ENCODE data around the gene RNF41. TPM values are rescaled to one million over a fixed set of nuclear protein-coding genes. Genes with fewer than 3 reads are reported as not detected.

Gene RNF41
- total and polyA plus RNA-seq, 2 of the 13 experiments (the other 11 are each of a cell fraction or from before 2014, with no cell fraction given) = 27.1 to 39.4 TPM

DNA sequence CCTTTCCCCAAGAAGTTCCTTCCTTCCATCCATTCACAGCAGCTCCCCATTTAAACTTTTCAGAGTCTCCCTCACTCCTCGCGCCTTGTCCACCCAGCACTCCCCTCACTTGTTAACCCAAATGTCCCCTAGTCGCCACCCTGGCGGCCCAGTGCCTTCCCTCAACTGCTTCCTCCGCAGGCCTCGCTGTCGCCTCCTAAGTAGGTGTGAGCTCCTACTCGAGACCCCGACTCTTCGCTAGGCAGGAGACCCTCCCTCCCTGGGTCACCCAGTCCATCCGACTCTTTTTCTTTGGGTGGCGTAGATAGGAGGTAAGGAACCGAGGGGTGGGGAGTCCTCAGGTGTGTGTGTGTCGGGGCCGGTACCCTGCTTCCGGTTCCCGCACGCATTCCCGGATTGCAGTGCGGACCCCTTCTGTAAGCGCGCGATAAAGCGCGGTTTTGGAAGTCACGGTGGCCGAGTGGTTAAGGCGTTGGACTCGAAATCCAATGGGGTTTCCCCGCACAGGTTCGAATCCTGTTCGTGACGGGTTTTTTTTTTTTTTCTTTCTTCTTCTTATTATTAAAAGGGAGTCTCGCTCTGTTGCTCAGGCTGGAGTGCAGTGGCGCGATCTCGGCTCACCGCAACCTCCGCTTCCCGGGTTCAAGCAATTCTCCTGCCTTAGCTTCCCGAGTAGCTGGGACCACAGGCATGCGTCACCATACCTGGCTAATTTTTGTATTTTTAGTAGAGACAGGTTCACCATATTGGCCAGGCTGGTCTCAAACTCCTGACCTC lies 31.6 kb downstream of the RNF41 start (continued):
- TF ChIP-seq, protein P1, sequence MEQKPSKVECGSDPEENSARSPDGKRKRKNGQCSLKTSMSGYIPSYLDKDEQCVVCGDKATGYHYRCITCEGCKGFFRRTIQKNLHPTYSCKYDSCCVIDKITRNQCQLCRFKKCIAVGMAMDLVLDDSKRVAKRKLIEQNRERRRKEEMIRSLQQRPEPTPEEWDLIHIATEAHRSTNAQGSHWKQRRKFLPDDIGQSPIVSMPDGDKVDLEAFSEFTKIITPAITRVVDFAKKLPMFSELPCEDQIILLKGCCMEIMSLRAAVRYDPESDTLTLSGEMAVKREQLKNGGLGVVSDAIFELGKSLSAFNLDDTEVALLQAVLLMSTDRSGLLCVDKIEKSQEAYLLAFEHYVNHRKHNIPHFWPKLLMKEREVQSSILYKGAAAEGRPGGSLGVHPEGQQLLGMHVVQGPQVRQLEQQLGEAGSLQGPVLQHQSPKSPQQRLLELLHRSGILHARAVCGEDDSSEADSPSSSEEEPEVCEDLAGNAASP (CRISPR knock-in tag; IDR thresholded peaks at IDR 0.05; ENCODE audit: borderline replicate concordance) = 0 out of 2 replicates have a peak, but pooled peaks have one; percentile 44
- TF ChIP-seq KMT2B (CRISPR knock-in tag; IDR thresholded peaks at IDR 0.05) (peak; percentile 83), MED1 (CRISPR knock-in tag; IDR thresholded peaks at IDR 0.05) (peak; percentile 7), ZNF143 (CRISPR knock-in tag; IDR thresholded peaks at IDR 0.05) (peak; percentile 30; the same call in 1 of the 2 replicates), MEF2D (CRISPR knock-in tag; IDR thresholded peaks at IDR 0.05) (peak; percentile 86), NCOA2 (CRISPR knock-in tag; IDR thresholded peaks at IDR 0.05) (peak; percentile 47; the same call in 1 of the 2 replicates), HCFC1 (IDR thresholded peaks at IDR 0.05; ENCODE audit: low read depth, low read length) (peak; percentile 23; the same call in 1 of the 2 replicates), ZNF263 (CRISPR knock-in tag; IDR thresholded peaks at IDR 0.05) (peak; percentile 41), SOX5 (CRISPR knock-in tag; IDR thresholded peaks at IDR 0.05; ENCODE audit: borderline replicate concordance) (peak; percentile 33; the same call in 1 of the 2 replicates), ZNF724P (CRISPR knock-in tag; IDR thresholded peaks at IDR 0.05; ENCODE audit: borderline replicate concordance) (no peak), MZF1 (CRISPR knock-in tag; IDR thresholded peaks at IDR 0.05; ENCODE audit: borderline replicate concordance) (0 out of 2 replicates have a peak, but pooled peaks have one; percentile 60)
- TF ChIP-seq, protein P2, sequence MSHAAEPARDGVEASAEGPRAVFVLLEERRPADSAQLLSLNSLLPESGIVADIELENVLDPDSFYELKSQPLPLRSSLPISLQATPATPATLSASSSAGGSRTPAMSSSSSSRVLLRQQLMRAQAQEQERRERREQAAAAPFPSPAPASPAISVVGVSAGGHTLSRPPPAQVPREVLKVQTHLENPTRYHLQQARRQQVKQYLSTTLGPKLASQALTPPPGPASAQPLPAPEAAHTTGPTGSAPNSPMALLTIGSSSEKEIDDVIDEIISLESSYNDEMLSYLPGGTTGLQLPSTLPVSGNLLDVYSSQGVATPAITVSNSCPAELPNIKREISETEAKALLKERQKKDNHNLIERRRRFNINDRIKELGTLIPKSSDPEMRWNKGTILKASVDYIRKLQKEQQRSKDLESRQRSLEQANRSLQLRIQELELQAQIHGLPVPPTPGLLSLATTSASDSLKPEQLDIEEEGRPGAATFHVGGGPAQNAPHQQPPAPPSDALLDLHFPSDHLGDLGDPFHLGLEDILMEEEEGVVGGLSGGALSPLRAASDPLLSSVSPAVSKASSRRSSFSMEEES (CRISPR knock-in tag; IDR thresholded peaks at IDR 0.05) = 0 out of 2 replicates have a peak, but pooled peaks have one; percentile 41
- TF ChIP-seq, protein P3, sequence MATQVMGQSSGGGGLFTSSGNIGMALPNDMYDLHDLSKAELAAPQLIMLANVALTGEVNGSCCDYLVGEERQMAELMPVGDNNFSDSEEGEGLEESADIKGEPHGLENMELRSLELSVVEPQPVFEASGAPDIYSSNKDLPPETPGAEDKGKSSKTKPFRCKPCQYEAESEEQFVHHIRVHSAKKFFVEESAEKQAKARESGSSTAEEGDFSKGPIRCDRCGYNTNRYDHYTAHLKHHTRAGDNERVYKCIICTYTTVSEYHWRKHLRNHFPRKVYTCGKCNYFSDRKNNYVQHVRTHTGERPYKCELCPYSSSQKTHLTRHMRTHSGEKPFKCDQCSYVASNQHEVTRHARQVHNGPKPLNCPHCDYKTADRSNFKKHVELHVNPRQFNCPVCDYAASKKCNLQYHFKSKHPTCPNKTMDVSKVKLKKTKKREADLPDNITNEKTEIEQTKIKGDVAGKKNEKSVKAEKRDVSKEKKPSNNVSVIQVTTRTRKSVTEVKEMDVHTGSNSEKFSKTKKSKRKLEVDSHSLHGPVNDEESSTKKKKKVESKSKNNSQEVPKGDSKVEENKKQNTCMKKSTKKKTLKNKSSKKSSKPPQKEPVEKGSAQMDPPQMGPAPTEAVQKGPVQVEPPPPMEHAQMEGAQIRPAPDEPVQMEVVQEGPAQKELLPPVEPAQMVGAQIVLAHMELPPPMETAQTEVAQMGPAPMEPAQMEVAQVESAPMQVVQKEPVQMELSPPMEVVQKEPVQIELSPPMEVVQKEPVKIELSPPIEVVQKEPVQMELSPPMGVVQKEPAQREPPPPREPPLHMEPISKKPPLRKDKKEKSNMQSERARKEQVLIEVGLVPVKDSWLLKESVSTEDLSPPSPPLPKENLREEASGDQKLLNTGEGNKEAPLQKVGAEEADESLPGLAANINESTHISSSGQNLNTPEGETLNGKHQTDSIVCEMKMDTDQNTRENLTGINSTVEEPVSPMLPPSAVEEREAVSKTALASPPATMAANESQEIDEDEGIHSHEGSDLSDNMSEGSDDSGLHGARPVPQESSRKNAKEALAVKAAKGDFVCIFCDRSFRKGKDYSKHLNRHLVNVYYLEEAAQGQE (IDR thresholded peaks at IDR 0.05; ENCODE audit: borderline replicate concordance in 1 of 2, low read depth in 1 of 2, low read length in 2 of 2) = no peak
- TF ChIP-seq, protein P4, sequence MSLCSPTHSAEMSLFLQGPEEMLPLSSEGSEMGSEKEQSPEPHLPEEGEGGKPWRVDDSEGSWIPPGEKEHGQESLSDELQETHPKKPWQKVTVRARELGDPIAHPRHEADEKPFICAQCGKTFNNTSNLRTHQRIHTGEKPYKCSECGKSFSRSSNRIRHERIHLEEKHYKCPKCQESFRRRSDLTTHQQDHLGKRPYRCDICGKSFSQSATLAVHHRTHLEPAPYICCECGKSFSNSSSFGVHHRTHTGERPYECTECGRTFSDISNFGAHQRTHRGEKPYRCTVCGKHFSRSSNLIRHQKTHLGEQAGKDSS (CRISPR knock-in tag; IDR thresholded peaks at IDR 0.05; ENCODE audit: borderline replicate concordance, low read depth) = peak; percentile 56; the same call in 1 of the 2 replicates
- TF ChIP-seq, protein P5, sequence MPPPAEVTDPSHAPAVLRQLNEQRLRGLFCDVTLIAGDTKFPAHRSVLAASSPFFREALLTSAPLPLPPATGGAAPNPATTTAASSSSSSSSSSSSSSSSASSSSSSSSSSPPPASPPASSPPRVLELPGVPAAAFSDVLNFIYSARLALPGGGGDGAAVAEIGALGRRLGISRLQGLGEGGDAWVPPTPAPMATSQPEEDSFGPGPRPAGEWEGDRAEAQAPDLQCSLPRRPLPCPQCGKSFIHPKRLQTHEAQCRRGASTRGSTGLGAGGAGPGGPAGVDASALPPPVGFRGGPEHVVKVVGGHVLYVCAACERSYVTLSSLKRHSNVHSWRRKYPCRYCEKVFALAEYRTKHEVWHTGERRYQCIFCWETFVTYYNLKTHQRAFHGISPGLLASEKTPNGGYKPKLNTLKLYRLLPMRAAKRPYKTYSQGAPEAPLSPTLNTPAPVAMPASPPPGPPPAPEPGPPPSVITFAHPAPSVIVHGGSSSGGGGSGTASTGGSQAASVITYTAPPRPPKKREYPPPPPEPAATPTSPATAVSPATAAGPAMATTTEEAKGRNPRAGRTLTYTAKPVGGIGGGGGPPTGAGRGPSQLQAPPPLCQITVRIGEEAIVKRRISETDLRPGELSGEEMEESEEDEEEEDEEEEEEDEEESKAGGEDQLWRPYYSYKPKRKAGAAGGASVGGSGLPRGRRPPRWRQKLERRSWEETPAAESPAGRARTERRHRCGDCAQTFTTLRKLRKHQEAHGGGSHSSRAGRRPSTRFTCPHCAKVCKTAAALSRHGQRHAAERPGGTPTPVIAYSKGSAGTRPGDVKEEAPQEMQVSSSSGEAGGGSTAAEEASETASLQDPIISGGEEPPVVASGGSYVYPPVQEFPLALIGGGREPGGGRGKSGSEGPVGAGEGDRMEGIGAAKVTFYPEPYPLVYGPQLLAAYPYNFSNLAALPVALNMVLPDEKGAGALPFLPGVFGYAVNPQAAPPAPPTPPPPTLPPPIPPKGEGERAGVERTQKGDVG (CRISPR knock-in tag; IDR thresholded peaks at IDR 0.05; ENCODE audit: borderline replicate concordance) = peak; percentile 58; the same call in 1 of the 2 replicates

Data from HepG2 (cell line).